SH-SY5Y (cell line): ENCODE results near the gene MRGPRD.

Source experiments
- GATA2 ChIP-seq: IDR thresholded peaks from 2 replicates; pipeline ENCODE4 v1.6.1; 2011; ENCODE audit warnings: mild to moderate bottlenecking, low read depth, low read length
- GATA3 ChIP-seq: IDR thresholded peaks from 2 replicates; pipeline ENCODE4 v1.6.1; 2011; ENCODE audit warnings: low read depth, mild to moderate bottlenecking, low read length, moderate library complexity

The MRGPRD gene

GRCh38 chr11:69002110-69002569 is 21.4 kb upstream of the MRGPRD start:
- TF ChIP-seq GATA3 (no peak), GATA2 (no peak)

DNA sequence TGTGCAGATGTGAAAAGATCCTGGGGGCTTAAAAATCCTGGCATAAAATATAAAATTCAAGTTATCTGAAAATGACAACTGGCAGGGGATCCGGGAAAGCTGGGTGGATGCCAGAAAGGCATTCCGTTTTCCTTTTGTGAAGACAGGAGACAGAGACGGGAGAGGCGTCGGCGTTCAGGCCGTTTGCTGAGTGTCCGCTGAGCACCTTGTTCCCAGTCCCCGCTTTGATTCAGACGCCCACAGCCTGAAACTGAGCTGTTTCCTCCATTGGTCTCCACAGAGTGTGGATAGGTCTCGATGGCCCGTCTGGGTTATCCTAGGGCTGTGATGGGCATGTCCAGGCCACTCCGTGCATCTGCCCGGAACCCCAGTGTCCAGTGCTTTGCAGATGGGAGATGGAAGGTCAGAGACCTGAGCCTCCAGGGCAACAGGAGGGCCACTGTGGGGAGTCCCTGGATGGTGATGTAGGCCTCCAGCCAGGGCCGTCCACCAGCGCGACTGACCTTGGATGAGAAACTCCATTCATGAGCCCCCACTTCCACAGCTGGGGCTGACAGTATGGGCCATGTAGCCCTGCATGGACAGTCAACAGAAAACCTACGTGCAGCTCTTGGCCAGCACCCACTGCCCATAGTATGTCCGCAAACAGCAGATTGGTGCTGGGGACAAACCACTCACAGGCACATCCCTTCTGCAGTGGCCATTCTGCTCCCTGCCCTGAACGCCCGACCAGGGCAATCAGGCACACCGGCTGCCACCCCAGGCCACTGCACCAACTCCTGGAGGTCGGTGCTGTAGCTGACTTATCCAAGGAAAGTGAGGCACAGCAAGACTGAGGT is 20.7 kb upstream of the MRGPRD start:
- TF ChIP-seq GATA3 (no peak), GATA2 (no peak)

- TF ChIP-seq GATA3 (no peak), GATA2 (no peak)
These were observed 20.1 kb upstream of the MRGPRD start for GRCh38 chr11:69000831-69001242.

- TF ChIP-seq GATA3: no peak
- TF ChIP-seq GATA2: no peak
These were observed 19.6 kb upstream of the MRGPRD start for GRCh38 chr11:69000391-69000790.

DNA sequence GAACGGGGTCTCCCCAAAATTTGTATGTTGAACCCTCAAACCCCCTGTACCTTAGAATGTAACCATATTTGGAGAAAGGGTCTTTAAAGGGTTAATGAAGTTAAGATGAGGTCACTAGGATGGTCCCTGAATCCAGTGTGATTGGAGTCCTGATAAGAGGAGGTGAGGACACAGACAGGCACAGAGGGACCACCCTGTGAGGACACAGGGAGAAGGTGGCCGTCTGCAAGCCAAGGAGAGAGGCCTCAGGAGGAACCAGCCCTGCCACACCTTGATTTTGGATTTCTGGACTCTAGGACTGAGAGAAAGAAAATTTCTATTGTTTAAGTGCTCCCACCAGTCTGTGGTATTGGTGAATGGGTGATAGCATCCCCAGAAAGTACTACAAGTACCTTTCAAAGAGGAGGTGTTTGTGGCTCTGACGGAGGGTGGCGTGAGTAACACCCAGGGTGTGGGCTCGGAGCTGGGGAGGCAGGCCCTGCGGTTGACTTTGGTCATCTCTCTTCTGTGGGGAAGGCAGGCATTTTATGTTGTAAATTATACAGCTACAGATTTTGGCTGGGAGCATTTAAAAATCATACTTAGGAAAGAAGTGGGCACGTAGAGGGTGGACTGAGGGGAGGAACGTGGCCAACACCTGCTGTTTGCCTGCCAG is 18.4 kb upstream of the MRGPRD start:
- TF ChIP-seq GATA2: peak; percentile 63; the same call in 1 of the 2 replicates
- TF ChIP-seq GATA3: no peak

GRCh38 chr11:68998390-68998911 is 17.7 kb upstream of the MRGPRD start:
- no peak; the same call in 1 of the 2 replicates for TF ChIP-seq GATA3
- peak; percentile 79 for TF ChIP-seq GATA2

- TF ChIP-seq GATA3: no peak
- no peak for TF ChIP-seq GATA2
These were observed 17.2 kb upstream of the MRGPRD start for GRCh38 chr11:68997995-68998348.

- TF ChIP-seq GATA3 (no peak), GATA2 (no peak)
These were observed 16.6 kb upstream of the MRGPRD start for GRCh38 chr11:68997124-68997994.

- TF ChIP-seq GATA2 (no peak), GATA3 (no peak)
These were observed 15.8 kb upstream of the MRGPRD start for GRCh38 chr11:68996376-68997123.

- no peak for TF ChIP-seq GATA3
- TF ChIP-seq GATA2: no peak
These were observed 14.1 kb upstream of the MRGPRD start for GRCh38 chr11:68994894-68995285.

- no peak for TF ChIP-seq GATA2
- no peak for TF ChIP-seq GATA3
These were observed 13.5 kb upstream of the MRGPRD start for GRCh38 chr11:68994161-68994893.

GRCh38 chr11:68993546-68993945 is 12.8 kb upstream of the MRGPRD start:
- TF ChIP-seq GATA3 (no peak), GATA2 (no peak)
